Germinal center (tissue), 1 donor: ENCODE data around the gene ACR.

ENCODE experiments used
- DNase-seq: peaks from one replicate; pipeline ENCODE4 v3.0.0; 2012; ENCODE audit warnings: mixed read lengths, low spot score

ACR gene

DNA sequence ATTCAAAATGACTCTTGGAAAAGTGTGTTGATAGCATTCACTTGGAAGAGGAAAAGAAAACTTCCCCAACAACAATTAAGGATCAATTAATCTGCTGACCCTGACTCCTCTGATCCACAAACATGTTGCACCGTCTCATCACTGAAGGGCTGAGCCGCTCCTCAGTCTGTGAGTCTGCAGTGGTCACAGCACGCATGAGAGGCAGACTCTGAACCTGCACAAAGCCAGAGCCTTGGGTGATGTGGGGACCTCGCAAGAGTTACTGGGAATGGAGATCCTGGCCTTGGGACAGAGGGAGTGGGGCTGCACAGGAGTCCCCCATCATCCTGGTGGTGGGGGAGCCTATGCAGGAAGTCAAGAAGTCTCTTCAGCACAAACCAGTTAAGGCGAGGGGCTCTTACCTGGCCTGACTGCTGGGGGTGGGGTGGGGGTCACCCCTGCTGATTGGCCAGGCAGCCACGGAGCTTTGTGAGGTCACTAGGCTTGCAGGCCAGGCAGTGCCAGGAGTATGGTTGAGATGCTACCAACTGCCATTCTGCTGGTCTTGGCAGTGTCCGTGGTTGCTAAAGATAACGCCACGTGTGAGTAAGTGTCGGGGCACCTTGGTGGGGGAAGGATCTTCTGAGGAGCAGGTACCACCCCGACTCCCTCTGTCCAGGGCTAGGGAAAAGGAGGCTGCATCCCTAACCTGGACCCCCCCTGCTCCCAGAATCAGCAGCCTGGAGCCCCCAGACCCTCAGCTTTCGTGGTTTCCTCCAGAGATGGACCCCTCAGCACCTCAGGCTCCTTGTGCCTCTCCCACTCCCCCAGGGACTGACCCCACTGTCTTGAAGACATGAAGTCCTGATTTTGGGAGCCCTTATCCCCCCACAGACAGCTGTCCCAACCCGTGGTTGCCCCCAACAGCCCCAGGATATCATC is at the start of gene ACR:
Gene ACR, plus strand, starts transcription at position 477 of the 921 bp plus-strand sequence. Its CDS starts 32 bp downstream, at position 509.
- no peak for DNase-seq

GRCh38 chr22:50688448-50688847 is 49.6 kb upstream of the ACR start:
- no peak for DNase-seq

- DNase-seq, result no peak
Measured at GRCh38 chr22:50691521-50691920, 46.5 kb upstream of the ACR start.

DNA sequence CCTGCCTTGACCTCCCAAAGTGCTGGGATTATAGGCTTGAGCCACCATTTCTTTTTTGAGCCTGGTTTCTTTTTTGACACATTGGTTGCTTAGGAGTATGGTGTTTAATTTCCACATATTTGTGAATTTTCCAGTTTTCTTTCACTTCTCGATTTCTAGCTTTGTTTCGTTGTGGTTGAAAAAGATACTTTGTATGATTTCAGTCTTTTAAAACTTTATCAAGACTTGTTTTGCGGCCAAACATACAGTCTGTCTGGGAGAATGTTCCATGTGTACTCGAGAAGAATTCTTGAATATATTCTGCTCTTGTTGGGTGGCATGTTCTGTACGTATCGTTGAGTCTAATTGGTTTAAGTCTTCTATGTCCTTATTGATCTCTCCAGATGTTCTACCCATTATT is 44.5 kb upstream of the ACR start:
- no peak for DNase-seq

GRCh38 chr22:50694099-50694605 is 43.9 kb upstream of the ACR start:
- DNase-seq, result no peak

- no peak for DNase-seq
Measured at GRCh38 chr22:50694766-50695420, 43.1 kb upstream of the ACR start.

GRCh38 chr22:50695421-50696250 is 42.4 kb upstream of the ACR start:
- DNase-seq, result no peak

DNA sequence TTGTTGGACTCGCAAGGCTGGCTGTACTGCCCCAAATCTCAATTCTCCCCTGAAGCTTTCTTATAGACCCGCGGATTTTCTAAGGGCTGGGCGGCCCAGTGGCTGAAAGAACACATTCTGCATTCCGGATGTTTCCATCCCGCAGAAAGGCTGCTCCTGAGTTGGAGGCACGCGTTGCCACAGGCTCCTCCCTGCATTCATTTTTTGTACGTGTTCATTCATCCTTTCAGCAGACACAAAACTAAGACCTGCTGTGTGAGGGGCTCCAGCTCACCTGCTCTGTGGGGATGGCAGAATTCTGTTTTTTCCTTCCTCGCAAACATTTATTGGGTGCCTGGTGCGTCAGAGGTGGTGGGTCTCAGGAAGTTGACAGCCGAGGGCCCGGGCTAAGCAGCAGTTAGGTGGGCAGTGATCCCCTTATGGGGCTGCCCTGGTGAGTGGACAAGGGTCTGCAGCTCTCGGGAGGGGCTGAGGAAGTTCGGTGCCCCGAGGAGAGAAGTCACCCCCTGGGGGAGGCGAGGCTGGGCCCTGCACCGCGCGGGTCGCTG is 41.7 kb upstream of the ACR start:
- DNase-seq, result no peak

DNA sequence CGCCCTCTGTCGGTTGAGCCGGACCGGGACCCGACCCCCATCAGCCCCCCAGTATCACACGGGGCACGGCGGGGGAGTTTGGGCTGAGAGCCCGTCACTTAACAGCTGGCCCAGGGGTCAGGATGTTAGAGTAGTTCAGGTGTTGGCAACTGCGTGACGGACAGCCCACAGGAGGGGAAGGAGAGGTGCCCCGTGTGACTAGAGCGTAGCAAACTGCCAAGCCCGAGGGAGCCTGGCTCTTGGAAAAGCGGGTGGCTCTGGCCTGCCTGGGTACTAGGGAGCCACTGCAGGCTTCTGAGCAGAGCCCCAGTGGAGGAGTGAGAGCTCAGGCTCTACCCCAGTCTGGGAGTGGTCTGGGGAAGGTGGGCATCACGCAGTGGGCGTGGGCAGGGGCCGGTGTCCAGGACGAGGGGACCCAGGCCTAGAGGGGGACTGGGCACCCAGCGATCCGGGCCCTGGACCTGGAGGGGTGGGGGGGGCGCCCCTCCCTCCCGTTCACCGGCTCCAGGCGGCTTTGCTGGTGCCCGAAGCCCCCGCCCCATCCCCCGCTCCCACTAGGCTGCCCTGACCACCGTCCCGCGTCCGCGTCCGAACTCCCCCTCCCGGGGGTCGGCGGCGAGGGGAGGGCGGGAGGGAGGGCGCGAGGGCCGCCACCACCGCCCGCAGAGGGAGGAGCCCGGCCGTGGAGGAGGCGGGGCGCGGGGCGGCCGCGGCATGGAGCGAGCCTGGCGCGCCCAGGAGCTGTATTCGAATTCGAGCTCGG is 41.0 kb upstream of the ACR start:
- DNase-seq, result no peak

GRCh38 chr22:50697667-50698506 is 40.1 kb upstream of the ACR start:
- no peak for DNase-seq

GRCh38 chr22:50698546-50698945 is 39.5 kb upstream of the ACR start:
- no peak for DNase-seq

DNA sequence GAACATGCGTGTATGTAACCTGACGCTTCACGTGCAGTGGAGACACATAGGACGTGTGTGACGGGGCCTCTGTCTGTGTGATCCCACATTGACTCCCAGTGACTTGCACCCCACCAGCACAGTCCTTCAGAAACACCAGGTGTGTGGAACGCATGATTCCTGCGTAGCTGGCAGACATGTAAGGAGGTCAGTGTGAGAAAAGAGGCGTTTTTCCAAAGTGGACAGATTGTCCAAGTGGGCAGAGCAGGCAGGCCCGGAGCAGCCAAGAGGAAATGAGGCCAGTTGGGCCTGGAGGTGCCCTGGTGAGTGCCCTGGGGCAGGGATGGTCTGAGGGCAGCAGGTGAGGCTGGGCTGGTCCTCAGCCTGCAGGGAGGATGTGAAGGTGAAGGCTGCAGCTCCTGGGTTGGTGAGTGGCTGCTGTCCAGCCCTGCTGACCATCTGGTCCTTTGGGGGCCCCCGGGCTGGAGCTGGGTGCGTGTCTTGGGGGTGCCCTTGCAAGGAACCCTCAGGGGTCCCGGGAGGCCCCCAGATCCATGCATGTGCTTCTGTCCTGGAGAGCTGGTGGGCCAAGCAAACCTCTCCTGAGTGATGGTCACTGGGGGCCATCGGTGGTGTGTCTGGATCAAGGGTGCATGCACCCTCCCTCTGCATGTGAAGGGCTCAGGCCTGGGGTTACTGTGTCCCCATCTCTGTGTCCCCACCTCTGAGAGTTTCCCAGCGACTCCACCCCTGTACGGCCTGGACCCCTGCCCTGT is 38.8 kb upstream of the ACR start:
- no peak for DNase-seq

GRCh38 chr22:50699756-50700386 is 38.1 kb upstream of the ACR start:
- no peak for DNase-seq

DNA sequence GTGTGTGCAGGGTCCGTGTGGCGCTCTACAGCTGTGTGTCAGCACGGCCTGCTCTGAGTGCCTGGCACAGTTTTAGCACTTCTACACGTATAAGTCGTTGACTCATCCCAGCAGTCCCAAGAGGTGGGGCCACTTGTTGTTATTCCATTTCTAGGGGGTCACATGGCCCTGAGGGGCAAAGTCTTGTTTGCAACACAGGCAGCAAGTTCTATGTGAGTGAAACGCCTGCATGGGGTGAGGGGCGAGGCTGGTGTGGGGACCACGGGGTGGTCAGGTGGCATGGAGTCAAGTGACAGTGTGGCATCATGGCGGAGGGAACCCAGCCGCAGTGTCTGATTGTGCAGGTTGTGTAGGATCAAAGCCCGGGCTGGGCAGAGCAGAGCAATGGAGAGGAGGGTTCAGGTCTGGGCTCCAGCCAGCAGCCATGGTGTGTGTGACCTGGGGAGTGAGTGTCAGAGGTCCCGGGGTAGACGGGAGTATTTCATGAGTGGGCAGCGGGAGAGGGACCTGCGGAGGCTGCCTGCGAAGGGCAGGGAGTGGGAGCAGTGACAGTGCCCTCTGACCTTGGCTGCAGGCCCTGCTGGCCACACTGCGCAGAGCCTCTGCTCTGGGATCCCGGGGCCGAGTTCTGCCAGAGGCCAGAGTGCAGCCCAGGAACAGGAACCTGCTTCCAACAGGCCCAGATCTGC is 37.5 kb upstream of the ACR start:
- no peak for DNase-seq

DNA sequence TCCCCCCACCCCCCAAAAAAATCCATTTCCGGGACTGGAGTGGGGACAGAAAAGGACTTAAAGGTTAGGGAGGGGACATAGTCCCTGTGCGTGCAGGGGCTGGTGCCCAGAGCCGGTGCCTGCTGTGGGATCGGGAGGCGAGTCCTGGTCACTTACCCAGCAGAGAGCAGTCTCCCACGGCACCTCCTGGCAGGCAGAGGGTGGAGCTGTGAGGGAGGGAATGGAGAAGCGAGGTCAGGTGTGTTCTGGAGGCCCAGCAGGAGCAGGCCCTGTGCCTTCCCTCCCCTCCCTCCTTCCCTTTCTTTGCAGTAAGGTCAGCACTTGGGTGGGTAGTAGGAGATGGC is 37.0 kb upstream of the ACR start:
- DNase-seq, result no peak

DNA sequence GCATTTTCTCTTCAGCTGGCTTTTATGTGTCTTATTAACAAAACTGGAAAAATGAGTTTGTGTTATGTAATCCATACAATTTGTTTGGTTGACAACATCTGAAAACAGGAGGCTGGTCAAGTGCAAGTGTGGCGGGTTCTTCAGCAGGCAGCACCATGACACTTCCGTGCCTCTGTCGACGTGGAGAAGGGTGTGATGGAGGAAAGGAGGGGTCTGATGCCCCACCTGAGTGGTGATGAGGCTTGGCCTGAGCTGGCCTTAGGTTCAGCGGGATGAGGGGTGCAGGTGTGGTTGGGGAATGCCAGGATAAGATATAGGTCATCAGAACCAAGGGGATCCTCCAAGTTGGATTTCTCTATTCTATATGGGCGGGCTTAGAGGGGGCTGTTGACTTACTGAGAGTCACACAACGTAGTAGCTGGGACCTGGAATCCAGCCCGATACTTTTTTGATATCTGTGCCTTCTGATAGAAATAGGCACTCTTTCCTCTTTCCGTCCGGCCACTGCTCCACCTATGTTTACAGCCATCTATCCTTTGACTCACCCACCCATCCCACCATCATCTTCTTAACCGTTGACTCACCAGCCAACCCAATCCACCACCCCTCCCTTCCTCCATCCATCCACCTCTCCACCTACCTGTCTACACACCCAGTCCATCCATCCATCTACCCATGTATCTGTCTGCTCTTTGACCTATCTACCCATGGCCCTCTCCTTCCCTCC is 36.4 kb upstream of the ACR start:
- DNase-seq, result no peak

DNA sequence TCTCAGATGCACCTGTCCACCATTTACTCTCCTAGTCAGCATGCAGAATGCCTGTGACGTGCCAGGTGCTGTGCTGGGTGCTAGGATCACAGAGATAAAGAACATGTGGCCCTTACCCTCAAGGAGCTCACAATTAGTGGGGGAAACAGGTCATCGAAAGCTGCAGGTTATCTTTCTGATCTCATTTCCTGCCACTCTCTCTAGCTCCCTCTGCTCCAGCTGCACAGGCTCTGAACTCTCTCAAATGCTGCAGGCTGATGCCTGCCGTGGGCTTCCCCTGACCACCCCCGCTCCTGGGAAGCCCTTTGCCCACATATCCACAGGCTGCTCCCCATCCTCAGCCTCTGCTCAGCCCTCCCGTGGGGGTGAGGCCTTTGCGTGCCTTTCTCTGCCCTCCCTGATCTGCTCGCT is 35.7 kb upstream of the ACR start:
- DNase-seq, result no peak
